HG03457 (cell line): Measurements from ENCODE around the gene MAGI2.

ENCODE experiments used
- ATAC-seq: cut with Tn5 transposase; IDR thresholded peaks from one replicate; pipeline ENCODE4 v1.9.1; 2021; ENCODE audit warnings: moderate number of reproducible peaks; ENCODE audit not compliant: unreplicated experiment

MAGI2 gene

DNA sequence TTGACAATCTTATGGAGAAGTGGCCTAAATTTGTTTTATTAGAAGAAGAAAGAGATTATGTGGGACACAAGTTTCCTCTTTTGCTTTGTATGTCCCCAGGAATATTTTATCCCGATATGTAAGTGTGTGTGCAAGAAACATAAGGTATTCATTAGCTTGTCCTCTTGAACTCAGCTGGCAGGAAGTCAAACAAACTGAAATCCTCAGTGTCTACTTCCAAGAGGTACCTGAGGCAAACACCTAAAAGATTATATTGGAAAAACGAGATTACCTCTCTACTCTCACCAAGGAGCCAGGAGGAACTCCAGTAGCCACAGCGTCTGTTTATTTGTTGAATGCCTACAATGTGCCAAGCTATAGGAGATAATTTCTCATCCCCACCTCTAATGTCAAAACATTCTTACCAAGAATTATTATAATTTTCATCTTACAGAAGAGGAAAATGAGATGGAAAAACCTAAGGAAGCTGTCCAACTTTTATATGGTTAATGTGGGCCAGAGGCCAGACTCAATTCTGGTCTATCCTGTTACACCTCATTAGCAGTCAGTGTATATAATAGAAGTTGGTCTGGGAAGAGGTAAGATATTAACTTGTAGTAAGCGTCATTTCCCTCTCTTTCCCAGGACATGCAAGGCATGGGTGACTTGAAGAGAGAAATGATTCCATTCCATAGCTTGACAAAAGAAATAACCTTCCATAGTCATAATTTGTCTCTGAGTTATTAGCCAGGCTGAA, 692.7 kb downstream of the MAGI2 start:
- no peak for ATAC-seq

GRCh38 chr7:78752554-78752953, 700.9 kb downstream of the MAGI2 start:
- no peak for ATAC-seq

DNA sequence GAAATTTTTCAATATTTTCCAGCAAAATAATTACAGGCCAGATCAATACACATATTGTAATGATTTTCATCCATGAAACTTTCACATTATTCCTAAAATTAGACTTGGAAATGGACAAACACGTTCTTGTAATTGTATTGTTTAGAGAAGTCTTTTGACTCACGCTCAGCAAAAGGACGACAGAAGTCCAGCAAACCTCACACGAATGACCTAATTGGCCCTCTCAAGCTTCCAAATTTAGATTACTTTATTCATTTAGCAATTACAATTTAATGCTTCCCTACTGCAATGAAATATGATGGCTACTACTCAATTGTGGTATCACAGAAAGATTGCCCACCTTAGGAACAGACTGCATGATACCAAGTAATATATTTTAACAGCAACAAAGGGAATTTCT, 702.2 kb downstream of the MAGI2 start:
- no peak for ATAC-seq

GRCh38 chr7:78749052-78749746, 704.3 kb downstream of the MAGI2 start:
- ATAC-seq: no peak

DNA sequence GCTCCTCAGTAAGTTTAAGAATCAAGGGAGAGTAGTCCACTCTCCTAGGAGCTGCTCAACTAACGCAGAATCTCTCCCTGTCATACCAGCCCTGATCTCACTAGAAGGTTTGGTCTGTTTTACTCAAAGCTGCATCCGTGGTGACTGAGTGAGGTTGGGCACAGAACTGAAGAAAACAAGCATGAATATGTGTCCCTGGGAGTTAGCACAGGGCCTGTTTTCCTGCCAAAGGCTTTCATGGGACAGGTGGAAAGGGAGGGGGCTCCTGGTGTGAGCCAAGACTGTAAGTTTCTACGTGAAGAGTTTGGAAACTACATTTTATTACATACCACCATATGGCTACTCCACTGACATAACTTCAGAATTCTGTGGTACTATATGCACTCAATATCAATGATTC, 705.9 kb downstream of the MAGI2 start:
- ATAC-seq: no peak

GRCh38 chr7:78746301-78746700, 707.2 kb downstream of the MAGI2 start:
- ATAC-seq: no peak

DNA sequence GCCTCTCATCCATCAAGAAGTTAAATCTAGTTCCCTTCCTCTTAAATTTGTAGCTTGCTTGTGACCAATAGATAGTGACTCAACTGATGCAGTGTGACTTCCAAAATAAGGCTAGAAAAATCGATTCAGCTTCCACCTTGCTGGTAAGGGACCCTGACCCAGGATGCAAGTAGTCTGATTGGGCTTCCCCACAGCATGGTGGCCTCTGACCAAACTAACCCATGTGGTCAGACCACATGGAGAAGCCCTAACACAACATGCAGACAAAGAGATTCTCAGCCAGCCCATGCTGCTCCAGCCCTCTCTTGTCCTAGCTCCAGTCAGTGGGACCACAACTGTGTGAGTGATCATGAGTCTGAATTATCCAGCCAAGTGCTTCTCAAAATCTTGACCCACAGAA, 710.8 kb downstream of the MAGI2 start:
- ATAC-seq: no peak

GRCh38 chr7:78736548-78736947, 716.9 kb downstream of the MAGI2 start:
- no peak for ATAC-seq

- ATAC-seq: no peak
Measured at GRCh38 chr7:78734626-78735025, 718.8 kb downstream of the MAGI2 start.

- no peak for ATAC-seq
Measured at GRCh38 chr7:78720066-78720465, 733.4 kb downstream of the MAGI2 start.

GRCh38 chr7:78718212-78718611, 735.3 kb downstream of the MAGI2 start:
- no peak for ATAC-seq

DNA sequence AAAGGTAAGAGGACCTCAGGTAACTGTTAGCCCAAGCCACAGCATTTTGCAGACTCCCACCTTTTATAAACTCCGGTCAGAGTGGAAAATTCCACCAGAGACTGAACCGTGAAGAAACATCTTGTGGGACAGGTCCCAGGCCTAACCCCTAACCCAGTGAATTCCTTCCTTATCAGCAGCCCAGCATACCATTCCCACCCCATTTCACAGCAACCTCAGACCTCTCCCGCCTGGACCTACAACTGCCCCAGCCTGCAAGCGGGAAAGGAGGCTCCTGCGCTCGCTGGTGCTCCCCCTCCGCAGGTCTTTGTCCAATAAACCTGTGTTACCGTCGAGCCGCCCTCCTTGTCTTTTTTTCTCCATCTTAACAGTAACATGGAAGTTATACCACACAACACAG, 736.6 kb downstream of the MAGI2 start:
- no peak for ATAC-seq

DNA sequence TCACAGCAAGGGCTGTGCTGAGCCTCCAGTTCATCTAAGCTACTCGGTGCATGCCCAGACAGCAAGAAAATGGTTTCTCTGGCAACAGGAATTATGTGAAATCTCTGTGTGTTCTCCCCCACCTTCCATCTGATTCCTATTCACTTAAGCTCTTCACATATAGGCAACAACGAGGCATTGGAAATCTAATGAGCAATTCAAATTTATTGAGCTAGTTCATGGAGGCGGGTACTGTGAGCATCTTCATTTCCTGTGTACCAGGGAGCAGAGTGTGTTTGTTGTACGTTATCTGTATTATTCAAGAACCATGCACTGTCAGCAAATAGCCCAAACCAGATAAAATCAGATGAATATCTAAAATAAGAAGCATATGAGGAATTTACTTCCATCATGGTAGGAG, 739.1 kb downstream of the MAGI2 start:
- ATAC-seq: no peak

GRCh38 chr7:78712111-78712510, 741.4 kb downstream of the MAGI2 start:
- no peak for ATAC-seq

DNA sequence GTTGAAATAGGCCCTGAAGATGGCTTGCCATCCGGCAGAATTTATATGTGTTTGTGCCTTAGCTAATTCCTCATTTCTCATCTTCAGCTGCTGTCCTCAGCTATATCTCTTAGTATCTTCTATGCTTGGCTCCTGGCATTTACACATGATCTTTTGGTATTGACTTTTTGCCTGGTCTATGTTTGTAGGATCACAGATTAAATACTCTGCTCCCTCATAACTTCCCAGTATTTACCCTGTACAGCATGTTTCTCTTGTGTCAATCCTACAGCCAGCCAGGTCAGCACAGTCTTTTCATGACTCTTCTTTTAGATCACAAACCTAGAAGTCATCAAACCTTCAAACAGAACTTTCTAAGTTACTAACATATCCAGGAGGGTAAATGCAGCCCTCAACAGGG, 743.8 kb downstream of the MAGI2 start:
- no peak for ATAC-seq

- no peak for ATAC-seq
Measured at GRCh38 chr7:78704504-78704903, 749.0 kb downstream of the MAGI2 start.

- ATAC-seq: no peak
Measured at GRCh38 chr7:78703391-78703790, 750.1 kb downstream of the MAGI2 start.

DNA sequence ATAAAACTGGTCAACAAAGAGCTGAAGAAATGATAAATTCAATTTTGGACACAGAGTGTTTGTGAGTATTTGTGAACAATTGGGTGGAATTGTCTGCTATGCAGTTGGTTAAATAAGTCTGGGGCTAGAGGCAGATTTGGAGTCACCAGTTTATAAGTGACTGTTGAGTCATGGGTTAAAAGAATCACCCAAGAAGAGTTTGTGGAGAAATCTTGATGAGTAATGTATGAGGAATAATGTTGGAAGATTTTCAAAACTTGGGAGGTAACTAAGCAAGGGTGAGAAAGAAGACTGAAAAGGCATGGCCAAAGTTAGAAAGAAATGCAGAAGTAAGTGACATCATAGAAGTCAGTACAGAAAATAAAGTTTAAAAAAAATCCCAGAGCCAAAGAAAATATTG, 750.7 kb downstream of the MAGI2 start:
- no peak for ATAC-seq

DNA sequence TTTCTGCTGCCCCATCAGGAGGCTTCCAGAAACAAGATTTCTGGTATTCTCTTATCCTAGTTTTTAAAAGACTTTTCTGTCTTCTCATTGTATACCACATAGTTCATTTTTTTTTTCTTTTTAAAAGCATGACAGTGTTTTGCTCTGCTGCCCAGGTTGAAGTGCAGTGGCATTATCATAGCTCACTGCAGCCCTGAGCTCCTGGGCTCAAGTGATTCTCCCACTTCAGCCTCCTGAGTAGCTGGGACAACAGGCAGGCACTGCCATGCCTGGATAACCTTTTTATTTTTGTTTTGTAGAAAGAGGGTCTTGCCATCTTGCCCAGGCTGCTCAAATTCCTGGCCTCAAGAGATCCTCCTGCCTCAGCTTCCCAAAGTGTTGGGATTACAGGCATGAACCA, 757.6 kb downstream of the MAGI2 start:
- ATAC-seq: no peak

DNA sequence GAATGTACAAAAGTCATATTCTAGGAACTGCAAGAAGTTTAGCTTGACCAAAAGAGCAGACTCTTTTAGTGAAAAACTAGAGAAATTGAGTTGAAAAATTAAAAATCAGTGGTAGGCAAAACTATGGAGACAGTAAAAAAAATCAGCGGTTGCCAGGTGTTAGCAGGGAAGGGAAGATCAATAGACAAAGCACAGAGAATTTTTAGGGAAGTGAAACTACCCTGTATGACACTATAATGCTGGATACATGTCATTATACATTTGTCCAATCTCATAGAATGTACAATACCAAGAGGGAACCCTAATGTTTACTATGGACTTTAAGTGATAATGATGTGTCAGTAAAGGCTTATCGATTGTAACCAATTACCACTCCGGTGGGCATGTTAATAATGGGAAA, 761.9 kb downstream of the MAGI2 start:
- ATAC-seq: no peak

DNA sequence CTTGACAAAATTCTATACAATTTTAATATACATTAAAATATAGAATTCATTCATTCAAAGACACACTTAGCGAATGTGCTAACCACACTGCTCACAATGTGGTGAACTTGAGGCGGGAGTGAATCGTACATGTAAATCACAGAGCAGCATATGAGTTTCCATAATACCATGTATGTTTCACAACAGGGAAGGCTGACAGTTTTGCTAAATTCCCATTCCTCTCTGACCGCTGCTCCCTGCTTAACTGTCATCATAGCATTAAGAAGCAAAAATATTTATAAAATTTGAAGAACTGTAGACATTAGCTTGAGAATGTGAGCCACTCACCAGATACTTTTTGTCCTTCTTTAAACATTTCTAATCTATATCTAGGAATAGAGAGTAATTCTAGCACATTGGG, 763.3 kb downstream of the MAGI2 start:
- no peak for ATAC-seq

GRCh38 chr7:78688376-78688775, 765.1 kb downstream of the MAGI2 start:
- no peak for ATAC-seq

GRCh38 chr7:78686189-78686588, 767.3 kb downstream of the MAGI2 start:
- ATAC-seq: no peak
